Activated T-cell treated with anti-CD3 and anti-CD28 coated beads for 48 hours (primary cell): ENCODE results near the gene DHRS3.
A peak's percentile ranks its signal among the peaks of the same experiment; 100 is the strongest.

Source experiments
- DNase-seq: peaks from one replicate; pipeline ENCODE4 v3.0.0-alpha.2; 2020; ENCODE audit warnings: low read depth

The DHRS3 gene

DNA sequence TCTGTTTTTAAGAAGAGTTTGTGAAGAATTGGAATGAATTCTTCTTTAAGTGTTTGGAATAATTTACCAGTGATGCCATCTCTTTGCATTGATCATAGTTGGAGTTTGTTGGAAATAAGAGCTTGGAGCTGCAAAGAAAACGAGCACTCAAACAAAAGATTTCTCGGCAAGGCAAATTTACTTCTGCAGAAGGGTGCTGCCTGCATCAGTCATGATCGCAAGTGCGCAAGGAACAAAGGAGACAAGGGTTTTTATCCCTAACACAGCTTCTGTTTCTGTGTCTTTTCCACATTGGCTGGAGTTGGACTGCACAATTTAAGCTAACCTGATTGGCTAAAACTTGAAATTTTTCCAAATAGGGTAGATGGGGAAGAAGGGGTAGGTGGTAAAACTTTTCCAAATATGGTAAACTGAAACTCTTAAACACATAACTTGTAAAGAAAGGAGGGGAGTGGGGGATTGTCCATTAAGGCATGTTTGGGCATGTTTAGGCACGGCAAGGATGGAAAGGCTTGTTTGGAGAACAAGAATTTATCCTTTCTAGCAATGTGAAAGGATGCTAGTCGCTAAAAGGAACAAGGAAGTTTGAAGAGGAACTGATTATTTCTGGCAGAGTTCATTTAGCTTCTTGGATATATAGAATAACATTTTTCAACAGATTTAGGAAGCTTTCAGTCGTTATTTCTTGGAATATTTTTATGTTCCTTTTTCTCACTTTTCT, 22.4 kb upstream of the DHRS3 start:
- DNase-seq, result no peak

DNA sequence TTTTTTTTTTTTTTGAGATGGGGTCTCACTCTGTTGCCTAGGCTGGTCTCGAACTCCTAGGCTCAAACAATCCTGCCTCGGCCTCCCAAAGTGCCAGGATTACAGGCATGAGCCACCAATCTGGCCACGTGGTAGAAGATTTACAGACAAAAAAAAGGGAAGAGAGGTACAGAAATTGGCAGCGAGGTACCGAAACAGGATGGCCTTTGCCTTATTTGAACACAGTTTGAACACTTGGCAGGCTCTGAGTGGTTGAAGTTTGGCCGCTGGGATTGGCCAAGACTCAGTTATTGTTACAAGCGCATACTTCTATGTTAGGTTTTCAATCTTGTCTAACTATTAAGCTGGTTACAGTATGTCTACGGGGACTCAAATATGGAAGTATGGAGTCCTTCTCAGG, 19.7 kb upstream of the DHRS3 start:
- no peak for DNase-seq

GRCh38 chr1:12636098-12636950, 18.3 kb upstream of the DHRS3 start:
- DNase-seq, result no peak

- no peak for DNase-seq
Observed at GRCh38 chr1:12634696-12635202, 16.7 kb upstream of the DHRS3 start.

DNA sequence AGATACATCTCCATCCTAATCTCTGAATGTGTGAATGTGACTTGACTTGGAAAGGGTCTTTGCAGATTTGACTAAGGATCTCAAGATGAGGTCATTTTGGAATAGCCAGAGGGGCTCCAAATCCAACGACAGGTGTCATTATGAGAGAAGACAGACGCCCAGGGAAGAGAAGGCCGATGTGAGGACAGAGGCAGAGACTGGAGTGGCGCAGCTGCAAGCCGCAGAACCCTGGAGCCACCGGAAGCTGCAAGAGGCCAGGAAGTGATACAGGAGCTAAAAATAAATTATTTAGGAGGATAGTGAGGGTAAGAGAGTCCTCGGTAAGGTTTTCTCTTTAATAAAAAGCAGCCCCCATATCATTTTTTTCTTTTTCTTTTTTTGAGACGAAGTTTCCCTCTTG, 16.1 kb upstream of the DHRS3 start:
- no peak for DNase-seq

GRCh38 chr1:12631571-12631970, 13.6 kb upstream of the DHRS3 start:
- DNase-seq, result no peak

DNA sequence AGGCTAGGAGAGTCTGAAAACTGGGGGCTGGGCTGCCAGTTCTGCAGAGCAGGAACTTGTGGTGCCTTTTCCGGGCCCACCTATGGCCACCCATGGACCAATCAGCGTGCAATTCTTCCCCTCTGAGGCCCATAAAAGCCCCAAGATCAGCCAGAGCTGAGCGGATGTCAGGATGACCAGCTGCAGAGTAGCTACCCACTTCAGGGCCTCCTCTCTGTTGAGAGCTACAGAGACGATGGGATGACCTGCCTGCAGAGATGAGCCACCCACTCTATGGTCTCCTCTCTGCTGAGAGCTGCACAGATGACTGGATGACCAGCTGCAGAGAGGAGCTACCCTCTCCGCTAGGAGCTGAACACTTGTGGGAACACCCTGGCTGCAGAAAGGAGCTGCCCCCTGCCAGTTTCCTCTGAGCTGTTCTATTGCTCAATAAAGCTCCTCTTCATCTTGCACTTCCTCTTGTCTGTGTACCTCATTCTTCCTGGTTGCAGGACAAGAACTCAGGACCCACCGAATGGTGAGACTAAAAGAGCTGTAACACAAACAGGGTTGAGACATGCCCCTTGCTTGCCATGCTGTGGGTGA, 13.0 kb upstream of the DHRS3 start:
- no peak for DNase-seq

DNA sequence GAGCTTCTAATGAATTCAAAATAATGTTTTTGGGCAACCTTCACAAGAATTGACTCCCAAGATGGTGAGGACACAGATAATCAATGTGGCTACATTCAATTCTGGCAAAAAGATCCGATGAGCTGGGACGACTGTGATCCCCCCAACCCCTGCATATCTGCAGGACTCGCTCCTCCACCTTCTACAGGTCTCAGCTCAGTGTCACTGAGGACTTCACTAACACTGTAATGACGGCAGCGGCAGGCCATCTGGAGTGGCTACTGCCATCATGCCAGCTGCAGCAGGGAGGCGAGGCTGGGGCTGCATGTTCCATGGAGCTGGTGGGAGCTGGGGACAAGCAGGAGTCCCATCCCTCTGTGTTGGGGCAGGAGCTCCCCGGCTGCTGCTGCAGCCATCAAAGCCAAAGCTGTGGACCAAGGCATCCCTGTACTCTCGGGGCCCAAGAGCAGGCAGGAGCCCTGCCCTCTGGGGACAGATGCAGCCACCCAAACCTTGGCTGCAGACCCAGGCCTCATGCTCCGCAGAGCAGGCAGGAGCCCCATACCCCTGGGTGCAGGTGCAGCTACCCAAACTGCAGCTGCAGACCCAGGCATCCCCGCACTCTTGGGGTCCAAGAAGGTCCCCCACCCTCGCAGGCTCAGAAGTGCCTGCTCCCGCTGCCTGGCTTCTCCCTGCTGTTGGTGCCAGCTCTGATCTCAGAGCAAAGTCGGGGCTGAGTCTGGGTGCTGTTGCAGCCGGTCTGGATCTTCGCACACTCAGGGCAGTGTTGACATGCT, 12.2 kb upstream of the DHRS3 start:
- no peak for DNase-seq

DNA sequence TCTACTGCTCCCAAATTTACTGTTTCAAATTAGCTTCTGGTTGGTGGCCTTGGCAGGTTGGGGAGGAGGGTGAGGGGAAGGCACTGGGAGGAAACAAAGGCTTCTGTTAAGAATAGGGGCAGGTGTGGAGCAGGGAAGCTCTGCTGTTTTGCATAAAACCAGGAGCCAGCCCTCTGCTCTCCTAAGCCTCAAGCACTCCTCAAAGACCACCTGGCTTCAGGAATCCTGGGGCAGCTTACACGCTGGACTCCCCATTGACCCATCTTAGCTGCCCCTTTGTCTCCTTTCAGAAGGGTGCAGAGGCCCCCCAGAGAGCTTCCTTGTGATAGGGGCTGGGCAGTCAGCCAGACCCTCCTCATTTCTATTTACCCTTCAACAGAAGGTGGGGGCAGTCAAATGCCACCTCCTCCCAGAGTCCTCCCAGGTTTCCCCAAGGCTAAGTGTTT, 11.5 kb upstream of the DHRS3 start:
- DNase-seq, result no peak

GRCh38 chr1:12627296-12627695, 9.3 kb upstream of the DHRS3 start:
- DNase-seq, result no peak

GRCh38 chr1:12626888-12627287, 8.9 kb upstream of the DHRS3 start:
- no peak for DNase-seq

- no peak for DNase-seq
Observed at GRCh38 chr1:12625276-12625675, 7.3 kb upstream of the DHRS3 start.

DNA sequence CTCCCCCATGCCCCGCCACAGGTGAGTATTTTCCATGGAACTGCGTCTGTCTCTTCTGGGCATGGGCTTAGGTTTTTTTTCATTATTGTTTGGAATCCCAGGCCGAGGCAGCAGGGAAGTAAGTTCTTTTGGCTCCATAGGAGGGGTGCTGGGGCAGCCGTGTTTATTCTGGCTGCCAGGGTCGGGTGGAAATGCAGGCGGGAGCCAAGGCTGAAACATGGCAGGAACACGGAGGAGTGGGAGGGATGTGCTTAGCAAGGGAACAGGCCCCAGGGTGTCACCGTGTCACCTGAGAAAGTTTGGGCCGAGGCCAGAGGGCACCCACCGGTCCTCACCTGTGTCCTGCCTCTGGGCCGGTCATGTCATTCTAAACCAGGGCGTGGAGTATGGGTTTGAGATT, 4.5 kb upstream of the DHRS3 start:
- no peak for DNase-seq

GRCh38 chr1:12621346-12622335, 3.6 kb upstream of the DHRS3 start:
- DNase-seq, result no peak

DNA sequence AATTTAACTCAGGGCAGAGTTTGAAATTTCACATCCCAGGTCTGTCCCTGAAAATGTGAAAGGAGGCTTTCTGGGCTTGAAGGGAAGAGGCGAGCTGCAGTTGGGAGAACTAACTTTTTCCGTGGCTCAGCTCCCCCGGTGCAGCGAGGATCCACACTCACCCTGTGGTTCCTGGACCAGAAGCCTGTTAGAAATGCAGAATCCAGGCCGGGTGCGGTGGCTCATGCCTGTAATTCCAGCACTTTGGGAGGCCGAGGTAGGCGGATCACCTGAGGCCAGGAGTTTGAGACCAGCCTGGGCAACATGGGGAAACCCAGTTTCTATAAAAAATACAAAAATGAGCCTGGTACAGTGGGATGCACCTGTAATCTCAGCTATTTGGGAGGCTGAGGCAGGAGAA, 2.9 kb upstream of the DHRS3 start:
- no peak for DNase-seq

DNA sequence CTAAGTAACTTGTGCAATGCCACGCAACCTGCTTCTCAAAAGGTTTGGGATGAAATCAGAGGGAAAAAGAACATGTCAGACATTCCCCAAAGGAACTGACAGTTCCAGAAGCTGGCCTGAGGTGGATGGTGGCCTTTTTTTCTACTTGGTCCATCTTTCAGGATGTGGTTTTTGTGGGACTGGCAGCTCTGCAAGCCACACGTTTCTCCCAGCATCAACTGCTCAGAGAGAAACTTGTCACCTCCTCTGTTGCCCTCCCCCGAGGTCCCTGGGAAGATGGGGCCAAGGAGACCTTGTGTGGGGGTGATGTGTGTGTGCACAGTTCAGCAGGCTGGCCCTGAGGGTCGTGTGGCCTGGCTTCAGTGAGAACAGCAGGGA, 2.5 kb upstream of the DHRS3 start:
- DNase-seq, result peak; percentile 13

DNA sequence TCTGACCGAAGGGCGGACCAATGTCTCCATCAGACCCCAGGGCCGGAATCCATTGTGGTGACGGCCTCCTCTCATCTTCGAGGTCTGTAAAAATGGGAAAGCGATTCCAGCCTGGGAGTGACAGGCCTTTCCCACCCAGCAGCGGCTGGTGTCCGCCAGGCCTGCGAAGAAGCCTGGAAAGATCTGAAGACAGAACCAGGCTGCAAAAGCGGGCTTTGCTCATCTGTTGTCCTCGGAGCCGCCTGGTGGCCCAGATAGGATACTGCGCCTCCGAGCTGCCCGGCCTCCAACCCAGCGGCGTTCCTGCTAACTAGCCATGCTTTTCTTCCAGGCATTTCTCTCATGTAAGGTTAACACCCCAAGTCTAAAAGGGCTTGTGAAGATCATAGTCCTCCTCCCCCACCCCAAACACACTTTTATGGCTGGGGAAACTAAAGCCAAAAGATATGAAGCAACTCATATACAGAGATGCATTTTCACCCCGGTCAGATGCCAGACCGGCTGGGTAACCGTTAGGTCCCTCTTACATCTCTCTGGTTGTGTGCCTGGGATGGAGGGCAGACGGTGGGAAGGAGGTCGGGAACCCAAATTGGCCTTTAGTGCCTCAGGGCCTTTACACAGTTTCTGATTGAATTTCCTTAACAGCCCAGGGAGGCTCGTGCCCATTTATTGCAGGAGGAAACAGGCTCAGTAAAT, 1.9 kb upstream of the DHRS3 start:
- DNase-seq, result peak; percentile 76

- DNase-seq, result peak; percentile 72
Observed at GRCh38 chr1:12618965-12619791, 1.2 kb upstream of the DHRS3 start.

DNA sequence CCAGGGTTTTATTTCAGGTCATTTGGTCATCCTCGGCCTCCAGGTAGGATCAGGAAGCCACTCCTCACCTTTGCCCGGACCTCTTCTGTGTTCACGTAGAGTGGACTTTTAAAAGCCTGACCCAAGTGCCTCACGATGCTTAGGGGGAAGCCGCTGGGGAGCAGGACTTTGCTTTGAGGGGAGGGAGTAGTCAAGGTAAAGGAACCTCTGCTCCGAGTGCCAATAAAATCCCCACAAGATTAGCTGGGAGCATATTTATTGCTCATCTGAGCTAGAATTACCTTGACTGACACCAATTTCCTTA, 603 bp upstream of the DHRS3 start:
- DNase-seq, result no peak

- no peak for DNase-seq
Observed at GRCh38 chr1:12617511-12617900, 504 bp downstream of the DHRS3 start.
